ENCODE data around the gene RARRES2.
"Not testable (repeated sequence)": the region's sequence is repeated elsewhere in the genome, so short reads cannot be mapped to it uniquely, and the experiment has no call there.

Gene RARRES2

DNA sequence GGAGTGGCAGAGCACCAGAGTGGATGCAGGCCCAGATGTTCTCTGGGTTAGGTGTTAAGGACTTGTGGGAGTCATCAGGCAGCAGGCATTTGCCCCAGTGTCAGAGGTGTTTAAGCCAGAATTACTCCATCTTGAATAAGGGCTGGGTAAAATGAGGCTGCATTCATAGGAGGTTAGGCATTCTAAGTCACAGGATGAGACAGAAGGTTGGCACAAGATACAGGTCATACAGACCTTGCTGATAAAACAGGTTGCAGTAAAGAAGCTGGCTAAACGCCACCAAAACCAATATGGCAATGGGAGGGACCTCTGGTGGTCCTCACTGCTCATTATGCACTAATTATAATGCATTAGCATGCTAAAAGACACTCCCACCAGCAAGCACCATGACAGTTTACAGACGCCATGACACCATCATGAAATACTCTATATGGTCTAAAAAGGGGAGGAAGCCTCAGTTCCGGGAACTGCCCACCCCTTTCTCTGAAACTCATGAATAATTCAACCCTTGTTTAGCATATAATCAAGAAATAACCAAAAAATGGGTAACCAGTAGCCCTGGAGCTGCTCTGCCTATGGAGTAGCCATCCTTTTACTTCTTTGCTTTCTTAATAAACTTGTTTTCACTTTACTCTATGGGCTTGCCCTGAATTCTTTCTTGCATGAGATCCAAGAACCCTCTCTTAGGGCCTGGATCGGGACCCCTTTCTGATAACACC lies 19.2 kb downstream of the RARRES2 start:
- no peaks in the 10 kb centered on the region for H3K9me3 ChIP-seq (ENCODE audit: control insufficient read depth, low read length)
- peaks cover 7% of the 10 kb centered on the region for H3K36me3 ChIP-seq (ENCODE audit: control insufficient read depth, insufficient read depth, low read length)
- H3K27ac ChIP-seq (ENCODE audit: insufficient read depth, low read length, poor library complexity, severe bottlenecking) = peak overlapping the region; percentile 79
- H3K4me3 ChIP-seq (ENCODE audit: insufficient read depth, low read depth, low read length, poor library complexity, severe bottlenecking) = peak overlapping the region; percentile 82
- peaks cover 16% of the 10 kb centered on the region for H3K4me1 ChIP-seq (ENCODE audit: control insufficient read depth, insufficient read depth, low read length, poor library complexity, severe bottlenecking)
- DNase-seq = peak in 1 of 3 donors; percentile 13
- H3K27me3 ChIP-seq (replicated peaks; ENCODE audit: control insufficient read depth, insufficient read depth, low read length, poor library complexity, severe bottlenecking) = no peaks in the 10 kb centered on the region

GRCh38 chr7:150321788-150322113 lies 19.7 kb downstream of the RARRES2 start:
- Histone ChIP-seq H3K27me3 (replicated peaks; ENCODE audit: control insufficient read depth, insufficient read depth, low read length, poor library complexity, severe bottlenecking) (no peaks in the 10 kb centered on the region), H3K4me1 (ENCODE audit: control insufficient read depth, insufficient read depth, low read length, poor library complexity, severe bottlenecking) (peaks cover 16% of the 10 kb centered on the region), H3K9me3 (ENCODE audit: control insufficient read depth, low read length) (no peaks in the 10 kb centered on the region), H3K36me3 (ENCODE audit: control insufficient read depth, insufficient read depth, low read length) (peaks cover 5% of the 10 kb centered on the region), H3K27ac (ENCODE audit: insufficient read depth, low read length, poor library complexity, severe bottlenecking) (no peak overlapping the region), H3K4me3 (ENCODE audit: insufficient read depth, low read depth, low read length, poor library complexity, severe bottlenecking) (peak overlapping the region; percentile 82)
- DNase-seq = no peak

DNA sequence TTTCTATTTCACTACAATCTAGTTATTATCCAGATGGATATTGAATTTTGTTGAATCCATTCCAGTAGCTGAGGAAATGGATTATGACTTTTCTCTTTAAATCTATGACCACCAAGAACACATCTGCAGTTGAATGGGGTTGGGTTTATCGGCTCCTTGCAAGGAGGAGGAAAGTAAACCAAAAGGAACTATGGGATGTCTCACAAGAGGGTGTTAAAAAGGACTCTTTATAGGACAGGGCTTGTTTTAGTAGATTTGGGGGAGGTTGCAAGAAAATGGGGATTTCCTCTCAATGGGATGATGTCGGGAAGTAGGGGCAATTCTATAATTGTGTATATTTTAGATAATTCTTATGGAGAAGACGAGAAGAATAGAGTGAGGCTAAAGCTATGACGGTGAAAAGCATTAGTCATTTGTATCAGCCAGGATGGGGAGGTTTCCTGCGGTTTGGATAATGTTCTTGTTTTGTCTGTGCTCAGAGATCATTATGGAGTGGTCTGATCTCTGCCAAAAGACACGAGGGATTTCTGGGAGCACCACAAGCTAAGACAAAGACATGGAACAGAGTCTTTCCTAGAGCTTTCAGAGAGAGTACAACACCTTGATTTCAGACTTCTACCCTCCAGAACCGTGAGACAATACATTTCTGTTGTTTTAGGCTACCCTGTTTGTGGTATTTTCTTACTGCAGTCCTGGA lies 23.5 kb downstream of the RARRES2 start:
- H3K9me3 ChIP-seq (ENCODE audit: control insufficient read depth, low read length) = no peaks in the 10 kb centered on the region
- no peak for DNase-seq
- peaks cover 10% of the 10 kb centered on the region for H3K4me1 ChIP-seq (ENCODE audit: control insufficient read depth, insufficient read depth, low read length, poor library complexity, severe bottlenecking)
- H3K4me3 ChIP-seq (ENCODE audit: insufficient read depth, low read depth, low read length, poor library complexity, severe bottlenecking) = no peak overlapping the region
- no peaks in the 10 kb centered on the region for H3K27me3 ChIP-seq (replicated peaks; ENCODE audit: control insufficient read depth, insufficient read depth, low read length, poor library complexity, severe bottlenecking)
- H3K36me3 ChIP-seq (ENCODE audit: control insufficient read depth, insufficient read depth, low read length) = no peaks in the 10 kb centered on the region
- no peak overlapping the region for H3K27ac ChIP-seq (ENCODE audit: insufficient read depth, low read length, poor library complexity, severe bottlenecking)

DNA sequence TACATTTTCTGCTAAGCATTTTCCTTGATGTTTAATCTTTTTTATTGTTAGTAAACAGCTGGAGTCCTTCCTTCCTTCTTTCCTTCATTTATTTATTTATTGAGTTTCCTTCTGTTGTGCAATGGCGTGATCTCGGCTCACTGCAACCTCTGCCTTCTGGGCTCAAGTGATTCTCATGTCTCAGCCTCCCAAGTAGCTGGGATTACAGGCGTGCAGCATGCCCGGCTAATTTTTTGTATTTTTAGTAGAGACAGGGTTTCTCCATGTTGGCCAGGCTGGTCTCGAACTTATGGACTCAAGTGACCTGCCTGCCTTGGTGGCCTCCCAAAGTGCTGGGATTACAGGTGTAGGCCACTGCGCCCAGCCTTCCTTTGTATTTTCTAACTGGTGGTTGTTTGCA lies 24.4 kb downstream of the RARRES2 start:
- H3K36me3 ChIP-seq (ENCODE audit: control insufficient read depth, insufficient read depth, low read length); H3K4me3 ChIP-seq (ENCODE audit: insufficient read depth, low read depth, low read length, poor library complexity, severe bottlenecking); H3K9me3 ChIP-seq (ENCODE audit: control insufficient read depth, low read length); H3K4me1 ChIP-seq (ENCODE audit: control insufficient read depth, insufficient read depth, low read length, poor library complexity, severe bottlenecking); H3K27ac ChIP-seq (ENCODE audit: insufficient read depth, low read length, poor library complexity, severe bottlenecking); H3K27me3 ChIP-seq (replicated peaks; ENCODE audit: control insufficient read depth, insufficient read depth, low read length, poor library complexity, severe bottlenecking); DNase-seq: not testable (repeated sequence)

GRCh38 chr7:150314639-150315239 lies 26.7 kb downstream of the RARRES2 start:
- DNase-seq = no peak
- Histone ChIP-seq H3K27ac (ENCODE audit: insufficient read depth, low read length, poor library complexity, severe bottlenecking) (no peak overlapping the region), H3K4me3 (ENCODE audit: insufficient read depth, low read depth, low read length, poor library complexity, severe bottlenecking) (no peak overlapping the region), H3K9me3 (ENCODE audit: control insufficient read depth, low read length) (no peaks in the 10 kb centered on the region), H3K4me1 (ENCODE audit: control insufficient read depth, insufficient read depth, low read length, poor library complexity, severe bottlenecking) (no peaks in the 10 kb centered on the region), H3K36me3 (ENCODE audit: control insufficient read depth, insufficient read depth, low read length) (no peaks in the 10 kb centered on the region), H3K27me3 (replicated peaks; ENCODE audit: control insufficient read depth, insufficient read depth, low read length, poor library complexity, severe bottlenecking) (no peaks in the 10 kb centered on the region)

DNA sequence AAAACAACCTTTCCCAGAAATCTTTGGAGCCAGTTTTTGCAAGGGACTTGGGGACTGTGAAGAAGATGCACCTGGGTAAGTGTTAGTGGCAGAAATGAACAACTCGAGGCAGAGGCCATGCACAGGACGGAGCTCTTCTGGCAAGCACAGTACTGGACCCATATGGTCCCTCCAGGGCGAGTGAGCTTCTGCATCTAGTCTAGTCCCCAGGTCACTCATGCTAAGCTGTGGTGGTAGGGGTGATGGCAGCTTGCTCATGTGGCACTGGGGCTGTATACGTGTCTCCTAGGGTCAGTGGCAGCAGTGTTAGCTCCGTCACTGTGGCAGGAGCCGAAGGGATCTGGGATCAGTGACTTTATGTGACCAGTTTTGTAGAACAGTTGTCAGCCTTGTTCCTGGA lies 27.6 kb downstream of the RARRES2 start:
- Histone ChIP-seq H3K4me3 (ENCODE audit: insufficient read depth, low read depth, low read length, poor library complexity, severe bottlenecking) (no peak overlapping the region), H3K27ac (ENCODE audit: insufficient read depth, low read length, poor library complexity, severe bottlenecking) (no peak overlapping the region), H3K36me3 (ENCODE audit: control insufficient read depth, insufficient read depth, low read length) (no peaks in the 10 kb centered on the region), H3K27me3 (replicated peaks; ENCODE audit: control insufficient read depth, insufficient read depth, low read length, poor library complexity, severe bottlenecking) (no peaks in the 10 kb centered on the region), H3K9me3 (ENCODE audit: control insufficient read depth, low read length) (no peaks in the 10 kb centered on the region), H3K4me1 (ENCODE audit: control insufficient read depth, insufficient read depth, low read length, poor library complexity, severe bottlenecking) (no peaks in the 10 kb centered on the region)
- no peak for DNase-seq

DNA sequence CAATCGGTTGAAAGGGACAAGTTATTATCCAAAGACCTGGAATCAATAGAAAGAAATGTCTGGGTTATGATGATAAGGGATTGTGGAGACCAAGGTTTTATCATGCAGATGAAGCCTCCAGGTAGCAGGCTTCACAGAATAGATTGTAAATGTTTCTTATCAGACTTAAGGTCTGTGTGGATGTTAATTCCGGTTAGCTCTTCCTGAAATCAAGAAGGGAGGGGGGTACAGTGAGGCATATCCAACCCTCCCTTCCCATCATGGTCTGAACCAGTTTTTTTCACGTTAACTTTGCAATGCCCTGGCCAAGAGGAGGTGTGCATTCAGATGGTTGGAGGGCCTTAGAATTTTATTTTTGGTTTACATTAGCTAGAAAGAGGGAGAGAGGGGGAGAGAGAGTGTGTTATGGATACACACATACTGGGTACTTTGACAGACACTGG lies 28.0 kb downstream of the RARRES2 start:
- no peaks in the 10 kb centered on the region for H3K36me3 ChIP-seq (ENCODE audit: control insufficient read depth, insufficient read depth, low read length)
- H3K27me3 ChIP-seq (replicated peaks; ENCODE audit: control insufficient read depth, insufficient read depth, low read length, poor library complexity, severe bottlenecking) = no peaks in the 10 kb centered on the region
- H3K4me3 ChIP-seq (ENCODE audit: insufficient read depth, low read depth, low read length, poor library complexity, severe bottlenecking) = no peak overlapping the region
- no peak for DNase-seq
- no peaks in the 10 kb centered on the region for H3K9me3 ChIP-seq (ENCODE audit: control insufficient read depth, low read length)
- no peaks in the 10 kb centered on the region for H3K4me1 ChIP-seq (ENCODE audit: control insufficient read depth, insufficient read depth, low read length, poor library complexity, severe bottlenecking)
- H3K27ac ChIP-seq (ENCODE audit: insufficient read depth, low read length, poor library complexity, severe bottlenecking) = no peak overlapping the region

- not testable (repeated sequence) for H3K27ac ChIP-seq (ENCODE audit: insufficient read depth, low read length, poor library complexity, severe bottlenecking); H3K4me1 ChIP-seq (ENCODE audit: control insufficient read depth, insufficient read depth, low read length, poor library complexity, severe bottlenecking); DNase-seq; H3K36me3 ChIP-seq (ENCODE audit: control insufficient read depth, insufficient read depth, low read length); H3K4me3 ChIP-seq (ENCODE audit: insufficient read depth, low read depth, low read length, poor library complexity, severe bottlenecking); H3K27me3 ChIP-seq (replicated peaks; ENCODE audit: control insufficient read depth, insufficient read depth, low read length, poor library complexity, severe bottlenecking); H3K9me3 ChIP-seq (ENCODE audit: control insufficient read depth, low read length)
Measured at GRCh38 chr7:150312649-150313366, 28.6 kb downstream of the RARRES2 start.

- no peak overlapping the region for H3K4me3 ChIP-seq (ENCODE audit: insufficient read depth, low read depth, low read length, poor library complexity, severe bottlenecking)
- H3K27ac ChIP-seq (ENCODE audit: insufficient read depth, low read length, poor library complexity, severe bottlenecking) = no peak overlapping the region
- no peaks in the 10 kb centered on the region for H3K27me3 ChIP-seq (replicated peaks; ENCODE audit: control insufficient read depth, insufficient read depth, low read length, poor library complexity, severe bottlenecking)
- H3K9me3 ChIP-seq (ENCODE audit: control insufficient read depth, low read length) = no peaks in the 10 kb centered on the region
- no peak for DNase-seq
- no peaks in the 10 kb centered on the region for H3K36me3 ChIP-seq (ENCODE audit: control insufficient read depth, insufficient read depth, low read length)
- no peaks in the 10 kb centered on the region for H3K4me1 ChIP-seq (ENCODE audit: control insufficient read depth, insufficient read depth, low read length, poor library complexity, severe bottlenecking)
Measured at GRCh38 chr7:150311711-150312110, 29.7 kb downstream of the RARRES2 start.

DNA sequence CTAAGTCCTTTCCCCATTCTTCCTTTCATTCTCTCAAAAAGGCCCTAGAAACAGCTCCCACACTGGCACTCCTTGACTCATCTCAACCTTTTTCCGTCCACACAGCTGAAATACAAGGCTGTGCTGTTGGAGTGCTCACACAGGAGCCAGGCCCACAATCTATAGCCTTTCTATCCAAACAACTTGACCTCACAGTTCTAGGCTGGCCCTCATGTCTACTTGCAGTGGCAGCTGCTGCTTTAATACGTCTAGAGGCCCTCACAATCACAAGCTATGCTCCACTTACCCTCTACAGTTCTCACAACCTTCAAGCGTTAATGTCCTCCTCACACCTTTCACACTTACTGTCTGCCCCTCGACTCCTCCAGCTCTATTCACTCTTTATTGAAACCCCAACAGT lies 30.3 kb downstream of the RARRES2 start:
- no peaks in the 10 kb centered on the region for H3K4me1 ChIP-seq (ENCODE audit: control insufficient read depth, insufficient read depth, low read length, poor library complexity, severe bottlenecking)
- H3K27me3 ChIP-seq (replicated peaks; ENCODE audit: control insufficient read depth, insufficient read depth, low read length, poor library complexity, severe bottlenecking) = no peaks in the 10 kb centered on the region
- H3K27ac ChIP-seq (ENCODE audit: insufficient read depth, low read length, poor library complexity, severe bottlenecking) = no peak overlapping the region
- DNase-seq = no peak
- no peak overlapping the region for H3K4me3 ChIP-seq (ENCODE audit: insufficient read depth, low read depth, low read length, poor library complexity, severe bottlenecking)
- H3K36me3 ChIP-seq (ENCODE audit: control insufficient read depth, insufficient read depth, low read length) = no peaks in the 10 kb centered on the region
- no peaks in the 10 kb centered on the region for H3K9me3 ChIP-seq (ENCODE audit: control insufficient read depth, low read length)

Measured in effector memory CD4-positive, alpha-beta T cell (primary cell).